CD4-positive, alpha-beta T cell treated with Interleukin-6 at 100 ng/mL for 8 hours (primary cell): ENCODE results near the gene RALB.
"Not testable (repeated sequence)": the region's sequence is repeated elsewhere in the genome, so short reads cannot be mapped to it uniquely, and the experiment has no call there.

ENCODE experiments used
- DNase-seq: peaks from one replicate; pipeline ENCODE4 v3.0.0-alpha.2; 2020; ENCODE audit warnings: mixed read lengths, low spot score

RALB gene

DNA sequence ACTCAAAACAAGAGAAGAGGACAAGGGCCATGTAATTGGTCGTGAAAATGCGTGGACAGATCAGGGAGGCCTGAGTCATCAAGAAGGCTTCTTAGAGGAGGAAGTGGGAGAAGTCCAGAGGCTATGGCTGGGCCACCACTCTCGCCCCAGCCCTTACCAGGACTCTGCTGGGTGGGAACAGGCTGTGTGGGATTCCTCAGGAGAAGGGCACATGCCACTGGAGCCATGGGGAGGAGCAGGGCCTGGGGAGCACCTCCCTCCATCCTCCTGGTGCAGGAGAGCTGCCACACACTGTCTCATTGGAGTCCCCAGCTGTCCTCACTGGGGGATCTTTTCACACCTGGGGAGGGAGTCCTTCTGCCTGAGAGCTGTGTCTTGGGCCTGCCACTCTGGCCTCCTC, 9.4 kb upstream of the RALB start:
- DNase-seq: no peak

DNA sequence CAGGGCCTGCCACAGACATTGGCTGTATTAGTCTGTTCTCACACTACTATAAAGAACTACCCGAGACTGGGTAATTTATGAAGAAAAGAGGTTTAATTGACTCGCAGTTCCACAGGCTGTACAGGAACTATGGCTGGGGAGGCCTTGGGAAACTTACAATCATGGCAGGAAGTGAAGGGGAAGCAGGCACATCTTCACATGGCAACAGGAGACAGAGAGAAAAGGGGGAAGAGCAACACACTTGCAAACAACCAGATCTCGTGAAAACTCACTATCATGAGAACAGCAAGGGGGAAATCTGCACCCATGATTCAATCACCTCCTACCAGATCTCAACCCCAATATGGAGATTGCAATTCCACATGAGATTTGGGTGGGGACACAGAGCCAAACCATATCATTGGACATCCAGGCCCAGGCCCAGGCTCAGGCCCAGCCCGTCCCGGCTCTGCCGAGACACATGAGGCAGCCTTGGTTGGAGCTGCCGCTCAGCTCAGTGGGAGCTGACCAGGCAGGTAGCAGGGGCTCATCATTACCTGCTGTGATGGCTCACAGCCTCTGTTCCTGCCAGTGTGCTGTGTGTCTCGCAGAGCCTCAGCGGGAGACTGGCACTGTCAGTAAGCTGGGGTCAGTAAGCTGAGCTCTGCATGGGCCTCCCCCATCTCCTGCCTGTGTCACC, 8.6 kb upstream of the RALB start:
- DNase-seq: no peak

DNA sequence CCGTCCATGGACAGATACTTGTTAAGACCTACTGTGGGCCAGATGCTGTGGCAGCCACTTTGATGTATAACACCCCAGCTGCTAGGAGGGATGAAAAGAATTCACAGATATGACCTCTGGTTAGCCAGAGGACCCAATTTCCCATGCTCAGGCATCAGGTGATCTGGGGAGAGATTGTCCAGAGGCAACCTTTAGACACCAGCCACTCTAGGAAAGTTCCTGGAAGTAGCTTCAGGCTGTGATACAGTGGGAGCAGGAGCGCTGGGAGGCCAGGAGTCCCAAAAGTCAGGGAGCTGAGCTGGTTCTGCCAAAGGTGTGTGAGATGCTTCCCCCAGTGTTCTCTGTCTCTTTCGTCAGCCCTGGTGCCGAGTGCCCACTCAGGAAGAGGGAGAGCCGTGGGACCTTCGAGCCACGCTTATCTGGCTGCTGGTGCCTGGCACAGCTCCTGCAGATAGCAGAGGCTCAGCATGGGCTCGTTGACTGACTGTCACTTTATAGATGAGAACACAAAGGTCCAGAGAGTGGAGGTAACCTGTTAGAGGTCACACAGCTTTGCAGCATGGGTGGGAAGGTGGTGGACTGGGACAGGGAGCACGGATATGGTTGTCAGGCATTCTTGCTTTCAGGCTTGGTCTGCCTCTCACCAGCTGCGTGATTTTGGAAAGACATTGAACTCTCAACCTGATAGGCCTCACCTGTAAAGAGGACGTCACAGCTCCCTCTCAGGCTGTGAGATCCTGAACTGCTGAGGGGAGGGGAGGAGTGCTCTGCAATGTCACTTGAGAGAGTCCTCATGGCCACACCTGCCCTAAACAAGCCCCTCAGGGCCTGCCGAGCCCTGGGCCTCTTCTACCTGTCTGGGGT, 7.8 kb upstream of the RALB start:
- no peak for DNase-seq

DNA sequence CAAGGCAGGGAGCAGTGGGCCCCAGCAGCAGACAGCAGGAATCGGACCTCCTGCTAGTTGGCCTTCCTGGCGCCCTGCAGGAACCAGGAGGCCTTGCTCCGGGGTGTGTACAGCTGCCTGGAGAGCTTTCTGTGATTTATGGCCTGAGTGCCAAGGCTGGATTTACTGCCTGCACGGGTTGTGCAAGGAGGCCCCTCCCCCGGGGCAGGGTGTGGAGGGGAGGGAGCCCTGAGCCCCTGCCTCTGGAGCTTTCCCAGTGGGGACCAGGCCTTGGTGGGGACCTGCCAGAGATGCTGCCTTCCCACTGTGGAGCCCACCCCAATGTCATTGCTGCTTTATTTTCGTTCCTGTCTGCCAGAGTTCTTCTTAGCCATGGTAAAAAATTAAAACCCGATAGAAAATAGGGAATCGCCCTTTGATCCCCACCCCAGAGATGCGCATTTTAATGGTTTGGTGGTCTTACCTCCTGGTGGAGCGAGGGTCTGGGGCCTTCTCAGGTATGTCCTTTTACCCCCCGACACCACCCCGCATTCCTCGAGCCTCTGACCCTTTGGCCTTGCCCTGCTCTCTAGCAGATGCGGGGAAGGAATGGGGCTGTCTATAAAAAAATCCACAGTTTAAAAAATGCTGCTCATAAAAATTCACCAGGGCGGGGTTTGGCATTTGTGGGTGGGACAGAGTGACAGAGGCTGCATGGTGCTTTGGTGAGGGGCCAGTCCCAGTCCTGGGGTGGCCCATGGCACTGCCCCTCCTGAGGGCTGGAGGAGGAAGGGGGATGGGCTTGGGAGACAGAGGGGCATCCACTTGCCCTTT, 6.9 kb upstream of the RALB start:
- DNase-seq: no peak

DNA sequence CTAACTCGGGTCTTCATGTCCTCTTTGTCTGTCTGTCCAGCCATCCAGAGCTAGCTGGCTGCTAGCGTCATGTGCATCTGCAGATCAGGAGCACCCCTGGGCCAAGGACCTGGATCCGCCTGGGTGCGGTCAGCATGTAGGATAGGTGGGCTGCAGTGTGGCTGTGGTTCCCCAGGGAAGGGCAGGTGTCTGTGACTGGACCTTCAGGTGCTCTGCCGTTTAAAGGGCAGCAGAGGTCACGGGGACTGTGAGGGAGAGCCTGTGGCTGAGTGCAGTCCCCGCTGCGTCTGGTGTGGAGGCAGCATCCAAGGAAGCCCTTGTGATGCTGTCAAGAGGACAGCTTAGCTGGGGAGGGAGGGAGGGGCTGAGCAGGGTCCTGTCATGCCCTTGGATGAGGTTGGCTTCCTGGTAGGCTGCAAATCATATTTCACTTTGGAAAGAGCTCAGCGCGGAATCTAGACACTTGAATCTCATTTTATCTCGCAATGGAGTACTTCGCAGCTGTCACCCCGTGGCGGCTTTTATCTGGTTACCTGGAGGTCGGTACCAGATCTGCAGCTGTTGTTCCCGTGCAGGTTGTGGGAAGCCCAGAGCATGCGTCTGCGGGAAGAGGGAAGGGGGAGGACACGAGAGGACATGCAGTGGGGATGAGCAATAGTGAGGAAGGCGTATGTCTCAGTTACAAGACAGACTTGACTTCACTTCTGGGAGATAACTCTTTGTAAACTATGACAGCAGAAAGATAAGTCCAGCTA, 5.9 kb upstream of the RALB start:
- DNase-seq: no peak

DNA sequence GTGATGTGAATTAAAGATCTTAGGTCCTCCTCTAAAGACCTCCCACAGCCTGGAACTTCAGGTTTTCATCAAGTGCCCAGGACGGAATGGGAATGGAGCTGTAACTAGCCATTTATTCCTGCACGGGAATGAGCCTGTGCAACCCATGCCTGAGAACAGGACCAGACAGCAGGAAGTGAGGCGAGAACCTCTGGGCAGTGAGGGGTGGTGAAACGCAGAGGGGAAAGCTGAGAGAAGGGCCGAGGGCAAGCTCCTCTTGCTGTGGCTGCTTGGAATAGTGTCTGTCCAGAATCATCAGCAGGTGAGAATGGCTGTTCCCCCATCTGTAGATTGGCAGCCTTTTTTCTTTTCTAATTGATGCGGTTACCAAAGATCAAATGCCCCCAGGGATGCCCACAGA, 4.8 kb upstream of the RALB start:
- DNase-seq: no peak

DNA sequence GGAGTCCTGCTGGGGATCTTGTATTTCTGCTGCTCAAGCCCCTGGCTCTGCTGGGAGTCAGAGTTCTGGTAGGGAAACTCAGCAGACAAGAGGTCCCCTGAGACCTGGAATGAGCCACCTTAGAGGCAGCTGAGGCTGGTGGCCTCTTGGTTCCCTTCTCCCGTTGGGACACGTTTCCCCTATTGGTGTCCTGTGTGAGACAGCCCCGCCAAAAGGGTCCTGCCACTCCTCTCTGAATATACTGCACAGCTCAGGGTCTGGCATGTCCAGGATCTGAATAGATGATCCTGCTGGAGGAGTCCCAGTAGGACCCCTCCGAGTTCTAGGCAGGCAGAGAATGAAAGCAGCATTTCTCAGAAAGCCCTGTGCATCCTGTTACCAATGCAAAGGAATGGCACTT, 2.0 kb upstream of the RALB start:
- DNase-seq: no peak

DNA sequence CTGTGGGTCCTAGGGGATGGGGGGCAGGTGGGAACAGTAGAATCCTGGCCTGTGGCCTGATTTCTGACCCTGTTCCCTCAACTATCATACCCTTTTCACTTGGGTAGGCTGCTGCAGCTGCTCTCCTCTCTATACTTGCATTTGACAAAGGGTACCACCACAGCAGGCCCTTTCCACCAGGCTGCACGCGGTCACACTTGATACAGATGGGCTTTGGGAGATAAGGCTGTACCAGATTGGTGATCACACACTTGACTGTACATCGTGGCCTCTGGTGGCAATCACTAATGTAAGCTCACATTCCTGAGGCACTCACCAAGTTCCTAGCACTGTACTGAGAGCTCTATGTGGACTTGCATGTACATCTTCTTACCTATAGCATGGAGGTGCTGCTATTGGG, 1.6 kb upstream of the RALB start:
- DNase-seq: no peak

DNA sequence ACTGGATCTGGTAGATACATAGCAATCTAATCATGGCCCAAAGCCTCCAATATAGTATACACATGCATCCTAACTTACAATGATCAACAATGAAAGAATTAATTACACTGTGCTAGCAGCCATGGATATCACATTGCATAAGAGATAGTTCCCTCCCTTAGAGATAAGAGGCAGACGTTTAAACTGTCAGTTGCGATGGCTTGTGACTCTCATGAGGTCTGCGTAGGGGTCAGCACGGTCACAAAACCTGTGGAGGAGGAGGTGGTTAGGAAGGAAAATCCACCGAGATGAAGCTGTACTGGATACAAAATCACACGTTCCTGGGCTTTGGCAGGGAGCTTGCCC, 800 bp upstream of the RALB start:
- no peak for DNase-seq

DNA sequence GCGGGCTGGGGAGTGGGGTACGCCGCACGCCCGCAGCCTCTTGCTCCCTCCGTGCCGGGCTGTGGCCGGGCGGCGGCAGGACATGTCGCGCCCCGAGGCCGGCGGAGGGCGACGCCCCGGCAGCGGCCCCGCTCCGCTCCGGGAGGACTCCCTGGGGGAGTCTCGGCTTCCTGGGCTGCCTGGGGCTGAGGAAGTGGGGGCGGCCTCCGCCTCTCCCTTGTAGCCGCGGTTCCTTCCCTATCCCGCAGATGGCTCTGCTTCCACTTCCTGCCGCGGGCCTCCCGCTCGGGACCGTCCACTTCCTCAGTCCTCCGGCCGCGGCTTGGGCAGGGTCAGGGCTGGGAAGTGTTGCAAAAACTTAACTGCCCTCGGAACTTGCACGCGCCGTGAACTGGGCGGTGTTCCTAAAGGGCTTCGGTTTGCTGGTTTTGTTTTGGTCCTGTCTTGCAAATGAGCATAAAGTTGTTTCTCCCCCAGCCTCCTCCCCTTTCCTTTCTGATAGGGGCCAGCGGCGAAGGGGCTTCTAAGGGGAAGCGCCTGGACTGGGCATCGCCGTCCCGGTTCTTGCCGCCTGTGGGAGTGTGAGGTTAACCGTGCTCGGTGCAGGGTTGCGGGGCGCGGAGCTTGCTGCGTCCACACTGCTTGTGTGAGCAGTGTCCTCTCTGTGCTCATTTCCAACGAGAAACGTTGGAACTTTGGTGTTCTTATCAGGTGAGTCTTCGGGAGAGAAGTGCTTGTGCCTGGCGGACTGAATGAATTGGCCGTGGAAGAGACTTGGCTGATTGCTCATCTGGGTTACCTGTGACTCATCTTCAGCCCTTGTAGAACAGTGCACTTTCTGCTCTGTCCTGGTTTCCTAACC, 600 bp downstream of the RALB start:
- DNase-seq: peak; percentile 29

DNA sequence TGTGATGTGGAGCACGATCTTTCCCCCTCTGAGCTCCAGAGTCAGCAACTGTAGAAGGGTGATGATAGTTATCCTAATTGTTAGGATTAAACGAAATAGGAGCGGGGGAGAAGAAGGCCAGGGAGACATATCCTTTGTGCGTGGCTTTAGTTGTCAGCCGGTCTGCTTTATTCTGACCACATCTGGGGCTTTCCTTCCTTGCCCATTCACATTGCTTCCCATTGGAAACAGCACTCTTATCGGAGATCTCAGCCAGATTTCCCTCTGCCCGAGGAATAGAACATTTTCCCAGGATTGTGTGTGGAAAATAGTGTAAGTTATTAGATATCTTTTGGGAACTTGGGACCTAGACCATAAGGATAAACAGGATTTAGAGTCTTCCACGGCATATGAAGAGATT, 1.5 kb downstream of the RALB start:
- DNase-seq: no peak

DNA sequence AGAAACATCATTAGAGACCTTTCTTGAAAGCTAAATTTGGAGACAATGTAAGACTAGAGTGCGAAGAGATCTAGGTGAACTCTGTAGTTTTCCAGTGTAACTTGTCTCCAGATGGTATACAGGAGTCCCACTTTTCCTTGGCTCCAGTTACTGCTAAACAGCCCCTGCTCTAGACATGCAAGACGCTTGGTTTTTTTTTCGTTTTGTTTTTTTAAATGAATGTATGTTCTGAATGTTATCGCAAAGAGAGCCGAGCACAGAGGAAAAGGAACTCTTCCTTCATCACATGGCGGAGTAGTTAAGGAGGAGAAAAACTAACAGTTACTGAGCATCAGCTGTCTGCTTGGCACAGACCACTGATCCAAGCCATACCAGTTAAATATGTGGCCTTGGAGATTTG, 2.4 kb downstream of the RALB start:
- DNase-seq: no peak

DNA sequence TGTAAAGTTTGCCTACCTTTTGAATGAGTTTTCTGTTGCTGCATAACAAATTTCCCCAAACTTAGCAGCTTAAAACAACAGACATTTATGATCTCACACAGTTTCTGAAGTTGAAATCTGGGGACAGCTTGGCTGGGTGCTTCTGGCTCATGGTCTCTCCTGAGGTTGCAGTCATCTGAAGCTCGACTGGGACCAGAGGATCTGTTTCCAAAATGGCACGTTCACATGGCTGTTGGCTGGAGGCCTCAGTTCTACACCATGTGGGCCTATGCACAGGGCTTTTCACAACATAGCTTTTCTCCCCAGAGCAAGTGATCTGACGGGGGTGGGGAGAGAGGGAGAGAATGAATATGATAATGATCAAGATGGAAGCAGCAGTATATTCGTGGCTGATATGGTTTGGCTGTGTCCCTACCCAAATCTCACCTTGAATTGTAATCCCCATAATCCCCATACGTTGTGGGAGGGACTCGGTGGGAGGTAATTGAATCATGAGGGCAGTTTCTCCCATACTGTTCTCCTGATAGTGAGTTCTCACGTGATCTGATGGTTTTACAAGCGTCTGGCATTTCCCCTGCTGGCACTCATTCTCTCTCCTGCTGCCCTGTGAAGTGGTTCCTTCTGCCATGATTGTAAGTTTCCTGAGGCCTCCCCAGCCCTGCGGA, 3.5 kb downstream of the RALB start:
- DNase-seq: no peak

DNA sequence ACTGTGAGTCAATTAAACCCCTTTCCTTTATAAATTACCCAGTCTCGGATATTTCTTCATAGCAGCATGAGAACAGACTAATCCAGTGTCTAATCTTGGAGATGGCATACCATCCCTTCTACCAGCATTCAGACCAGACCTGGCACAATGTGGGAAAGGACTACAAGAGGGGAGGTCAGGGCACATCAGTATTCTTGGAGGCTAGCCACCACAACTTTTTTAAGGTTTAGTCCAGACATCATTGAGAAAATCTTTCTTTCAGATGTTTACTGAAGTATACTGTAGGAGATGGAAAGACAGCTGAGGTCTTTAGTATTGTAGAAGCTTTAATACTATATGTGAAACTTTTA, 4.0 kb downstream of the RALB start:
- no peak for DNase-seq

DNA sequence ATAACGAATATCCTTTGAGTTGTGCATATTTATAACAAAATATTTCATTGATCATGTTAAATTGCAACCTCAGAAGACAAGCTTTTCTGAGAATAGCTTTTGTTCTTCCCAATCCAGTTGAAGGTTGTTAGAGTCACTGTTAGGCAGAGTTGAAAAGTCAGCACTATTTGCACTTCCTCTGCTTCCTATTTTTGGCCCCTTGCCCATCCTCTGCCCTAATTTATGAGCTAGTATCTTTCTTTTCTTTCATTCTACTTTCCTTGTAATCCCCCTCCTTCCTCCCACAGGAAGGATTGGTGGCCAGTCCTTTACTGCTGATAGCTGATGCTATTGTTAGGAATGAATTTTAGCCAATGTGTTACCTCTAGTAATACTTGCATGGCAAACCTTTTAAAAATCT, 4.9 kb downstream of the RALB start:
- no peak for DNase-seq

DNA sequence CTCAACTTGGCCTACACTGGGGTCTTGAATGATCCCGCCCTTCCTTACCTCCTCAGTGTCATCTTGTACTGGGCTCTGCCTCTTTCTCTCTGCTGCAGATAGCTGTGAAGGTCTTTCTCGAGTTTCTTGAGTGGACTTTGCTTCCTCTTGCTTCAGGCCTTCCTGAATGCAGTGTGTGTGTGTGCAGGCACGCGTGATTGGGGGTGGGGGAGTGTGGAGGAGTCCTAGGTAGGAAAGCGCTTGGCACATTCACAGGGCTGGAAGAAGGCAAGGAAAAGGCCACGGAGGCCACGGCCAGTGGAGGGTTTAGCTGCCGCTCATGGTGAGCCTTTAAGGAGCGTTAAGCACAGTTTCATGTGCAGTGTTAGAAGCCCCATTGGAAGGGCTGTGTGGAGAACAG, 5.5 kb downstream of the RALB start:
- DNase-seq: no peak

DNA sequence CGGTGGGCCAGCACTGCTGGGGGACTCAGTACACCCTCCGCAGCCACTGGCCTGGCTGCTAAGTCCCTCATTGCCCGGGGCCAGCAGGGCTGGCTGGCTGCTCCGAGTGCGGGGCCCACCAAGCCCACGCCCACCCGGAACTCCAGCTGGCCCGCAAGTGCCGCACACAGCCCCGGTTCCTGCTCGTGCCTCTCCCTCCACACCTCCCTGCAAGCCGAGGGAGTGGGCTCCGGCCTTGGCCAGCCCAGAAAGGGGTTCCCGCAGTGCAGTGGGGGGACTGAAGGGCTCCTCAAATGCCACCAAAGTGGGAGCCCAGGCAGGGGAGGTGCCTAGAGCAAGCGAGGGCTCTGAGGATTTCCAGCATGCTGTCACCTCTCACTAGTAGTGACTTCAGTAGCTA, 7.3 kb downstream of the RALB start:
- DNase-seq: not testable (repeated sequence)

DNA sequence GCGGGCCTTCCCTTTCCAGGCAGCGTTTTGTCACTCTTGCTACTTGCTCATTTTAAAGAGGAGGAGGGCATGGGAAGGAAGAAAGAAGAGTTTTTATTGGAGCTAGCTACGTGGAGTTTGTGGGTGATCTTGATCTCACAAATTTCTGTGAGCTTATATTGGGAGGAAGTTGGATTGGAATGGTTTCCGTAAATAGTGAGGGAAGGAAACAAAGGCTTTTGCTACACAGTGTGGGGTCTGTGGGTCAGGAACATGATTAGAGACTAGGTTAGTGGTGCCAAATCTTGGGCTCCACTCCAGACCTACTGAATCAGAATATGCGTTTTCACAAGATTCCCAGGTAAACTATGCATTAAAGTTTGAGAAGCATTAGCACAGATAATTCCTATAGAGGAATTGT, 8.1 kb downstream of the RALB start:
- no peak for DNase-seq

DNA sequence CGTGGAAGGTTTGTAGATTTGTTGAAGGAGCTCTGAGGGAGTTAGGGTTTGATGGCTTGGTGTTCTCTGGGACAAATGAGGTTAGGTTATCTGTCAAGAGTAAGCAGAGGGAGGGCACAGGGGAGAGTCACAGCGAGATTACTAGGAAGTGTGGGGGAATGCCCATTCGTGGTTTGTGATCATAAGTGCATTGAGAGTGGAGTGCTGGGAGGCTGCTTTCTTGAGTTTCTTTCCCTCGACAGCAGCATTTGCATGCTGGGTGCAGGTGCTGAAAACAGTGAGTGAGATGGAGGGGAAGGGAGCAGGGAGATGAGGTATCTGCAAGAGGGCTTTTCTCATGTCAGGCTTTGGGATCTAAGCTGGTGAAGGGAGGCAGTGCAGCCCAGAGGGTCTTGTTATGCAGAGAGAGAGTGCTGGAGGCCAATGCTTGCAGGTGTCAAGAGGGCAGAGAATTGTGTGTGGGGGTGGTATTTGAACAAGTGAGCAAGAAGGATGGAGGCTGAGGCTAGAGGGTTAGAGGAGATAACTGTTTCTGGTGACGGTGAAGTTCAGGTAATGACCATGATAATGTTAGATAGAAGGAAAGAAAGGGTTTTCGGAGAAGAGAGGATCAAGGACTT, 8.8 kb downstream of the RALB start:
- no peak for DNase-seq

DNA sequence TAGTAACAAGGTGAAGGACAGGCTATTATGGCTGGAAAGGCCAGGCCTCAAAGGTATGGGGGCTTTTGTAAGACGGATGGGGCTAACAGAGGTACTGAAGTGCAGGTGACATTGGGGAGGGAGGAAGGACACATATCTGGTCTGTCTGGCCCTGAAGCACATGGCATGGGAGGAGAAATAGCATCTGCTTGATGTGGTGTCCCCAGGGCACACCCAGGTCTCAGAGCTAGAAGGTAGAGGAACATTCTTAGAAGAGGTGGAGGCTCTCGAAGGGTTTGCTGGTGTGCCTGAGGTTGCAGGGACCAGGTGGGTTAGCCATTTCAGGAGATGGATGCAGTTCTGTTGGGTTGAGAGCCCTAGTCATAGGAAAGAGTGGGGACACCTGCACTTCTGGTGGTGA, 9.5 kb downstream of the RALB start:
- DNase-seq: no peak
